Measurements from ENCODE around the gene TRUB2.

The TRUB2 gene

DNA sequence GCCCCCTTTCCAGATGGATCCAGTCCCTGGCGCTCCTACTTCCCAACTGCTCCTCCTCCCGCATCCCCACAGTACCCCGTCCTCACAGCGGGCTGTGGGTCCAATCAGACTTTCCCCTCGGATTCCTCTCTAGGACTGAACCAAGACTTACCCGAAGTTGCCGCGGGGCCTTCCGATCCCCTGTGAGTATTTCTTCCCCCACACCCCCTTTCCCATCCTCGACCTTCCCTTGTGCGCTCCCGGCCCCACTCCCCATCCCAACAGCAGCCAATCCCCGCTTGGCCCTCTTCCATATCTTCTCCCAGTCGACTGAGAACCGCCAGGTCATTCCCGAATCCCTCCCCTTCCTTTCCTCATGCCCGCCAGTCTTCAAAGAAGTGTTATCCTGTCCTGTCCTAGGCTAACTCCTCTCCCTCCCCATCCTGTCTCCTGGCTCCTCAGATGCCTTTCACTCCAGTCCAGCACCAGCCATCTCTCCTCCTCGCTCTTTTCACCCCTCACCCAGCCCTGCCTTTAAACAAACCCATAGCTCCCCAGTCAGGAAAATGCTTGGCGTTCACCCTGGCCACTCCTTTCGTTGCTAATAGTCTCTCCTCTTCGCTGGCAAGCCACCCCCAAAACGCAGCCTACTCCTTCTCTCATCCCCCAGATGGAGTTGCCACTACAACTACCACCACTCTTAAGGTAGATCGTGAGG, 45.5 kb downstream of the TRUB2 start:
- peak in 1 of 2 experiments; percentile 43 for DNase-seq
- no peak for TF ChIP-seq GATA1 (IDR thresholded peaks at IDR 0.05; ENCODE audit: low read depth, low read length)
- TF ChIP-seq POLR2A (IDR thresholded peaks at IDR 0.05; ENCODE audit: low read length): no peak

GRCh38 chr9:128276008-128276573, 46.2 kb downstream of the TRUB2 start, which contains the start of gene SWI5:
Gene SWI5 (plus strand): TSS chr9:128276276.
- TF ChIP-seq POLR2A (IDR thresholded peaks at IDR 0.05; ENCODE audit: low read length) (peak; percentile 96), GATA1 (IDR thresholded peaks at IDR 0.05; ENCODE audit: low read depth, low read length) (no peak)

DNA sequence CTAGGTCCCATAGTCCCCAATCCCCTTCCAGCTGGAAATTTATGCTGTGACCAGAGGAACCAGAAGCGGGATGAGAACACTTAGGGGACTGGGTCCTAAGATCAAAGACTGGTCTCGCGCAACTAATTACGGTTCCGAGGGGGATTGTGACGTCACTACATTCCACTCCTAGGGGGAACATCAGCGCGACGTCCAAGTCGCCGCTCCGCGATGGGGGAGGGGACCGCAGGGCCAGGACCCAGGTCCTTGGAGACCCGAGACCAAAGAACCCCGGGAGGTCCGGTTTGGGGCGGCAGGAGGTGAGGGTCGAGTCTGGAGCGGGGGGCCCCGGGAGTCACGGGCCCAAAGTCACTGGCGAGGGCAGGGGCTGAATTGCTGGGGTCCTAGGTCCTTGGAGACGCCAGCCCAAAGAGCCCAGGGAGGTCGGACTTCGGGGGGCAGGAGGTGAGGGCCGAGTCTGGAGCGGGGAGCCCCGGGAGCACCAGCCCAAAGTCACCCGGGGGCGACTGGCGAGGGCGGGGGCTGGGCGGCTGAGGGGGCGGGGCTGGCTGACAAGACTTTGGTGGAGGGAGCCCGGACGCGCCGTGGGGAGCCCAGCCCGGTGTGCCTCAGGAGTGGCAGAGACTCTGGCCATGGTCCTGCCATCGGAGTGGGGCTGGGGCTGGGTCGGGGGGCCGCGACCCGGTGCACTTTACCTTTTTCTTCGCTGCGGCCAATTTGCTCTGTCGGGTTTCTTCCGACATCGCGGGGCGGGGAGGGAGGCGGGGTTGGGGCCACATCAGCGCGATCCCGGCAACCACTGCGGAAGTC, 46.8 kb downstream of the TRUB2 start, which contains the start of gene GOLGA2:
Gene GOLGA2, minus strand, starts transcription at position 810 of the 810 bp plus-strand sequence. Its CDS starts 31 bp downstream, at position 779.
- TF ChIP-seq GATA1 (IDR thresholded peaks at IDR 0.05; ENCODE audit: low read depth, low read length): no peak
- TF ChIP-seq POLR2A (IDR thresholded peaks at IDR 0.05; ENCODE audit: low read length): no peak
- peak; percentile 59 to 94 for DNase-seq

More at GRCh38 chr9:128276008-128276573, 46.2 kb downstream of the TRUB2 start, which contains the start of gene SWI5:
- peak; percentile 99 to 100 for DNase-seq

DNA sequence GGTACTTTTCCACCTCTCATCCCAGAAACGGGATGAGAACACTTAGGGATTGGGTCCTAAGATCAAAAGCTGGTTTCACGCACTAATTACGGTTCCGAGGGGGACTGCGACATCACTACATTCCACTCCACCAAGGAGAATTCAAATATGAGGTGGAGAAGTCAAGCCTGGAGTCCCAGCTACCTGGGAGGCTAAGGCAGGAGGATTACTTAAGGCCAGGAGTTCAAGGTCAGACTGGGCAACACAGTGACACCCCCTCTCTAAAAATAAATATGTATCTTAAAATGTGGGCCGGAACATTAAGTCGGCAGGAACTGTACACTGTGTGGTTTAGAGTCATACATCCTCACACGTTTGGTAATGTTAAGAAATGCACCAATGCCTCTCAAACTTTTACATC, 48.0 kb downstream of the TRUB2 start:
- peak in 1 of 2 experiments; percentile 29 for DNase-seq
- no peak for TF ChIP-seq GATA1 (IDR thresholded peaks at IDR 0.05; ENCODE audit: low read depth, low read length)
- no peak for TF ChIP-seq POLR2A (IDR thresholded peaks at IDR 0.05; ENCODE audit: low read length)

DNA sequence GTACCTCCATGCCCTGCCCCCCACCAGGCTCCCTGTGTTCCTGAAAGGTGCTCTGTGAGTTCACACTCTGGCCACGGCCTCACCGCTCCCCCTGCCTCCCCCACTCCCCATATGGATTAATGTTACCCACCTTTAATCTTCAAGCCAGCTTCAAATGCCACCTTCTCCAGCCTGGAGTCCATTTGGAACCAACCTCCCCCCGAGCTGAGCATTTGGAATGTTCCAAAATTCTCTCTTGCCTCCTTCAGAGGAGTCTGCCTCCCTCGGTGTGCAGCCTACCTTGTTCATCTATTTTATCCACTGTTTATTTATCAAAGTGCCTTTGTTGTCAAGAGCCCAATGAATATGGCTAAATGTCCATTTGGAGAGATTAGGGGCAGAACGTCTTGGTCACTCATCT, 50.7 kb downstream of the TRUB2 start:
- TF ChIP-seq POLR2A (IDR thresholded peaks at IDR 0.05; ENCODE audit: low read length): no peak
- no peak for TF ChIP-seq GATA1 (IDR thresholded peaks at IDR 0.05; ENCODE audit: low read depth, low read length)
- no peak for DNase-seq

DNA sequence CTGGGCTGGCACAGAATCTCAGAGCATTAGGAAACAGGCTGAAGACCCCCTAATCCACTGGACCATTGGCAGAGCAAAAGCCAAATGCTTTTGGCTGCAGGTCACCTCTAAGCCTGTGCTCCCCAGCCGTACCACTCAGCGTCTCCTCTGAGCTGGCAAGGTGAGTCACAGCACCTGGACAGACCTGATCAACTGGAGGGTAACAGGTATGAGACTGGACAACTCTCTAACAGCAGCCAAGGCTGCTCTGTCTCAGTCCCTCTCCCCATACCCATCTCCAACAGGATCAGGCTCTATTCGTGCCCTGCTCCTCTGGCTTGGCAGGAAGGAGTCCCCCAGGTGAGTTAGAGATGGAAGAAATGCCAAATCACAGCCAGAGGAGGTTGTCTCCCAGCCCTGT, 51.1 kb downstream of the TRUB2 start:
- TF ChIP-seq POLR2A (IDR thresholded peaks at IDR 0.05; ENCODE audit: low read length): no peak
- DNase-seq: no peak

- peak; percentile 18 for TF ChIP-seq POLR2A (IDR thresholded peaks at IDR 0.05; ENCODE audit: low read length)
- no peak for TF ChIP-seq GATA1 (IDR thresholded peaks at IDR 0.05; ENCODE audit: low read depth, low read length)
- DNase-seq: no peak
Measured at GRCh38 chr9:128266868-128267590, 55.2 kb downstream of the TRUB2 start.

DNA sequence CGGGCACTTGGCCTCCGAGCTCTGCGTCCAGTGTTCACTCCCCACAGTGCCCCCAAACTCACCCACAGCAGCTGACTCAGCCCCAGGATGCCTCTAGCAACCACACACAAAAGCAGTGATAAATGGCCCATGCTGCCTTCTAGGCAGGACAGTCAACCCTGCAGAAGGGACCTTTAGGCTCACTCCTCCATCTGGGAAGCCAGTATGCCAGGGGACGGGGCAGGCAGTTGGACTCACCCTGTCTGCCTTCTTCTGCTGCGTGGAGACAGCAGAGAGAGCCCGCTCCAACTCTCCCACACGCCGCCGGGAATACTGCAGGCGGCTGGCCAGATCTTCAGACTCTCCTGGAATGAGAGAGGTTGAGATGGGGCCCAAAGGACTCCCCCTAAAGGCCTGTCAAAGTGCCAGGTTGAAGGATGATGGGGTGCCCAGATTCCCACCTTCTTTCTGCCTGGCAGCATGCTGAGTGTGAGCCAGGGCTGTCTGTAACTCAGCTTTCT, 56.8 kb downstream of the TRUB2 start:
- DNase-seq: no peak
- no peak for TF ChIP-seq POLR2A (IDR thresholded peaks at IDR 0.05; ENCODE audit: low read length)
- TF ChIP-seq GATA1 (IDR thresholded peaks at IDR 0.05; ENCODE audit: low read depth, low read length): no peak

DNA sequence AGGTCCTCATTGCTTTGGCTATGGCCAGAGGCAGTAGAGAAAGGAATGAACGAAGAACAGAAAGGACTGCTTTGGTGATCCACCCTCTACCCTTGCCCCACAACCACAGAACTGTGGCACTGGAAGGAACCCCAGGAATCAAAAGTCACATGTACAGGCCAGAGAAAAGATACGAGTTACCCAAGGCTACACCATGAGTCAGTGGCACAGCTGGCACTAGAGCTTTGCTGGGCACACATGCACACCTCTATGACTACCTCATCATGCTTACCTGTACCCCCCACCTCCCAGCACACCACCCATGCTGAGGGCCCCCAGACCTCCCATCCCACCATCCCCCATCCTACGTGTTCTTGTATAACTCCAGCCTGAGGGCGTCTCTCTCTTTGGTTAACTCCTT, 59.6 kb downstream of the TRUB2 start:
- no peak for DNase-seq
- TF ChIP-seq GATA1 (IDR thresholded peaks at IDR 0.05; ENCODE audit: low read depth, low read length): no peak
- no peak for TF ChIP-seq POLR2A (IDR thresholded peaks at IDR 0.05; ENCODE audit: low read length)

DNA sequence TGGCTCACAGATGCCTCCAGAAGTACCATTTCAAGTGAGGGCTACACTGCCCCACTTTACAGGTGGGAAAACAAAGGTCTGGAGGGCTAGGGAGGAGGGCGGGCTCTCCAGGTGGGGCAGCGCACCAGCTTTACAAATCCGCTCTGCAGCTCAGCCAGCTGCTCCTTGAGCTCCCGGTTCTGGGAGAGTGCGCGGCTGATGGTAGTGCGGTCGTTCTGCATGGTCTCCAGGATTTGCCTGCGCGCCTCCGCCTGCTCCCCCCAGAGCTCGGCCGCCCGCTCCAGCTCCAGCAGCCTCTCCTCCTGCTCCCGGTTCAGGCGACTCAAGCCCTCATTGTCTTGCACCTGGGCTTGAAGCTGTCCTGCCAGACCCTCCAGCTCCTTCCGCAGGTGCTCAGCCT, 61.9 kb downstream of the TRUB2 start:
- TF ChIP-seq POLR2A (IDR thresholded peaks at IDR 0.05; ENCODE audit: low read length): no peak
- TF ChIP-seq GATA1 (IDR thresholded peaks at IDR 0.05; ENCODE audit: low read depth, low read length): no peak
- no peak for DNase-seq

DNA sequence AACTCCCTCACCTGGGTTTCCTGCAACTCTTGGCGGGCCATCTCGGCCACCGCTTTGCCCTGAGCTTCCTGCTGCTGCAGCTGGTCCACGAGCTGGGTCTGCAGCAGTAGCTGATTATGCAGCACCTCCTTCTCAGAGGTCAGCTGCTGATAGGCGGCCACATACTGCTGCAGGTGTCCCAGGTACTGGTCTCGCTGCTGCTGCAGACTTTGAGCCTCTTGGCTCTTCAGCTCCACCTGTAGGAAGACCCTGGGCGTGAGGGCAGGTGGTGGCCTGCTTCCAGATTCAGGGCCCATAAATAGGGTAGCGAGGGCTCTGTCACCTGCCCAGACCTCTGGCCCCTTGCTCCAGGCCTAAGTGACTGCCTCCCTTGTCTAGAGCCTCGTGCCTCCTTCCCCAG, 63.1 kb downstream of the TRUB2 start:
- no peak for DNase-seq
- no peak for TF ChIP-seq GATA1 (IDR thresholded peaks at IDR 0.05; ENCODE audit: low read depth, low read length)

DNA sequence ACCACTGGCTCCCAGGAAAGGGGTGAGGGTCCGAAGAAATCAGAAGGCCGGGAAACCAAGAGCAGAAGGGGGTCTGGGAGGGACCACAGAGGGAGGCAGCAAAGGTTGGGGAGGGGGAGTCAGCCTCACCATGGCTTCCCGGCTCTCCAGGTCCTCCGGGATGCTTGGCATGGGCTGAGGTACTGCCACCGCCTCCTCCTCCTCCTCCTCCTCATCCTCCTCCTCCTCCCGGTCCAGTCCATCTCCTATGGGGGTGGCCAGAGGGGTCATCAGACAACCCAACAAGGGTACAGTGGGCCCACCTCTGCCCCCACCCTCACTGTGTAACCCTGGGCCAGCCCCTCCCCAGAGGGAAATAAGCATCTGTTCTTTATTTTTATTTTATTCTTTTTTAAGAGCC, 63.9 kb downstream of the TRUB2 start:
- no peak for DNase-seq
- no peak for TF ChIP-seq GATA1 (IDR thresholded peaks at IDR 0.05; ENCODE audit: low read depth, low read length)
- TF ChIP-seq POLR2A (IDR thresholded peaks at IDR 0.05; ENCODE audit: low read length): no peak

- no peak for DNase-seq
Measured at GRCh38 chr9:128257907-128258306, 64.3 kb downstream of the TRUB2 start.

More at GRCh38 chr9:128257907-128258306, 64.3 kb downstream of the TRUB2 start:
- TF ChIP-seq GATA1 (IDR thresholded peaks at IDR 0.05; ENCODE audit: low read depth, low read length): no peak
- TF ChIP-seq POLR2A (IDR thresholded peaks at IDR 0.05; ENCODE audit: low read length): no peak
